Calu3 (cell line): ENCODE data around the gene FOXA3. TPM values are rescaled to one million over a fixed set of nuclear protein-coding genes. Genes with fewer than 3 reads are reported as not detected.

Source experiments
- BruUV-seq: library from RNA; stranded (reverse); fragments of 400-500 nt; replicated peaks from 2 replicates; lab custom pipeline; 2021; lab: Mats Ljungman, UMichigan
- CTCF ChIA-PET: fragments of 300-600 bp; sonication (Branson Sonifier 250); formaldehyde crosslinking; loops from one replicate; lab custom pipeline; 2022; ENCODE audit warnings: antibody characterized with exemption; lab: Charles Lee
- DNase-seq: peaks from one replicate; pipeline ENCODE4 v3.0.0; 2022
- H3K27ac Mint-ChIP-seq: one replicate; pipeline ENCODE4 v1.8.0; 2022; ENCODE audit warnings: mixed read lengths; ENCODE audit not compliant: unreplicated experiment
- H3K27me3 Mint-ChIP-seq: one replicate; pipeline ENCODE4 v1.8.0; 2022; ENCODE audit warnings: mixed read lengths; ENCODE audit not compliant: unreplicated experiment
- H3K36me3 Mint-ChIP-seq: one replicate; pipeline ENCODE4 v1.8.0; 2022; ENCODE audit warnings: mild to moderate bottlenecking, moderate library complexity, mixed read lengths; ENCODE audit not compliant: insufficient read depth, unreplicated experiment
- H3K4me1 Mint-ChIP-seq: one replicate; pipeline ENCODE4 v1.8.0; 2022; ENCODE audit warnings: mild to moderate bottlenecking, low read depth, mixed read lengths; ENCODE audit not compliant: unreplicated experiment
- H3K4me3 Mint-ChIP-seq: one replicate; pipeline ENCODE4 v1.8.0; 2022; ENCODE audit warnings: mild to moderate bottlenecking, low read depth, moderate library complexity, mixed read lengths; ENCODE audit not compliant: unreplicated experiment
- H3K9me3 Mint-ChIP-seq: one replicate; pipeline ENCODE4 v1.8.0; 2022; ENCODE audit warnings: low read depth, mixed read lengths; ENCODE audit not compliant: unreplicated experiment
- CTCF ChIP-seq: fragments of 200-600 bp; IDR thresholded peaks from one replicate; pipeline ENCODE4 v1.8.0; 2022; ENCODE audit warnings: antibody characterized with exemption; ENCODE audit not compliant: unreplicated experiment
- intact Hi-C: fragments of 100-400 bp; cut with micrococcal nuclease; formaldehyde crosslinking; loops from one replicate; pipeline ENCODE4 v1.10.0; 2022; ENCODE audit not compliant: unreplicated experiment
- total RNA-seq: library from RNA; stranded (reverse); gene quantifications from 2 replicates; pipeline ENCODE4 v1.2.3, GENCODE V29; 2022

The FOXA3 gene
- total RNA-seq, 1 experiment from 2014 or later: 12.1 TPM

- H3K9me3 Mint-ChIP-seq: no peaks in the 10 kb centered on the region
- H3K27me3 Mint-ChIP-seq: no peaks in the 10 kb centered on the region
- BruUV-seq: no TSS peak
- no peak for TF ChIP-seq CTCF
- H3K27ac Mint-ChIP-seq: peak overlapping the region; percentile 59
- H3K4me1 Mint-ChIP-seq: no peaks in the 10 kb centered on the region
- H3K4me3 Mint-ChIP-seq: no peak overlapping the region
- intact Hi-C loops: no loop called here
- no peak for DNase-seq
- H3K36me3 Mint-ChIP-seq: peaks cover 87% of the 10 kb centered on the region
- CTCF ChIA-PET: no interaction called here
Observed at GRCh38 chr19:45828945-45829344, 35.2 kb upstream of the FOXA3 start.

GRCh38 chr19:45834970-45835369, 29.2 kb upstream of the FOXA3 start:
- Mint-ChIP-seq H3K27me3 (no peaks in the 10 kb centered on the region), H3K4me1 (peaks cover 9% of the 10 kb centered on the region), H3K9me3 (no peaks in the 10 kb centered on the region), H3K4me3 (no peak overlapping the region), H3K27ac (no peak overlapping the region), H3K36me3 (peaks cover 87% of the 10 kb centered on the region)
- CTCF ChIA-PET: no interaction called here
- DNase-seq: no peak
- TF ChIP-seq CTCF: no peak
- no TSS peak for BruUV-seq
- intact Hi-C loops: no loop called here

GRCh38 chr19:45842198-45842597, 21.9 kb upstream of the FOXA3 start:
- intact Hi-C loops: no loop called here
- Mint-ChIP-seq H3K27ac (no peak overlapping the region), H3K4me3 (no peak overlapping the region), H3K4me1 (no peaks in the 10 kb centered on the region), H3K36me3 (peaks cover 76% of the 10 kb centered on the region), H3K27me3 (no peaks in the 10 kb centered on the region), H3K9me3 (no peaks in the 10 kb centered on the region)
- no peak for DNase-seq
- CTCF ChIA-PET: interaction anchor here (0.6 kb wide), 1 partner anchor 841 kb away, joined by 3 read pairs; no protein-coding TSS in a partner anchor
- BruUV-seq: no TSS peak
- TF ChIP-seq CTCF: no peak

GRCh38 chr19:45847663-45848062, 16.5 kb upstream of the FOXA3 start:
- H3K27me3 Mint-ChIP-seq: no peaks in the 10 kb centered on the region
- intact Hi-C loops: no loop called here
- BruUV-seq: no TSS peak
- peaks cover 64% of the 10 kb centered on the region for H3K36me3 Mint-ChIP-seq
- no peak for TF ChIP-seq CTCF
- H3K27ac Mint-ChIP-seq: no peak overlapping the region
- H3K4me3 Mint-ChIP-seq: no peak overlapping the region
- CTCF ChIA-PET: no interaction called here
- no peak for DNase-seq
- H3K9me3 Mint-ChIP-seq: no peaks in the 10 kb centered on the region
- H3K4me1 Mint-ChIP-seq: no peaks in the 10 kb centered on the region
